Stimulated activated CD8-positive, alpha-beta memory T cell treated with anti-CD3 and anti-CD28 coated beads, Interleukin-15, amount 100 ng/mL, for 4 hours (primary cell): ENCODE results near the gene TRIM74.
"Not testable (repeated sequence)": the region's sequence is repeated elsewhere in the genome, so short reads cannot be mapped to it uniquely, and the experiment has no call there.

ENCODE experiments used
- DNase-seq, 2 donors: peaks; one replicate each; pipeline ENCODE4 v3.0.0-alpha.2; 2020; ENCODE audit warnings: low read depth in 2 of 2

Gene TRIM74

DNA sequence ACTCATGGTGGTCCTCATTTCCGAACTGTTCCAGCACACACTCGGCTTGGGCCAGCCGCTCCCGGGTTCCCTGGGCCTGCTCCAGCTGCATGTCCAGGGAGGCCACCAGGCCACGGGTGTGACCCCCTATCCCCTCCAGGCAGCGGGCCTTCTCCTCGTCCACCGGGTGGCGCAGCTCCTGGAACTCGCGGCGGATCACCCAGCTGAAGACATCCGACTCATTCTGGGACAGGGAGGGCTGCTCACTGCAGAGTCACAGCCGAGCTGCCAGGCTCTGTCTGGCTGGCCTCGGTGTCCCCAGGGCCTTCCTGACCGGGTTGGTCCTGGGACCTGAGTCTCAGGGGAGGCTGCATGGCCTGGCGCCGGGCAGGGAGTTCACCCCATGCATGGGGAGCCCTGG, 9.2 kb downstream of the TRIM74 start:
- DNase-seq = not testable (repeated sequence)

DNA sequence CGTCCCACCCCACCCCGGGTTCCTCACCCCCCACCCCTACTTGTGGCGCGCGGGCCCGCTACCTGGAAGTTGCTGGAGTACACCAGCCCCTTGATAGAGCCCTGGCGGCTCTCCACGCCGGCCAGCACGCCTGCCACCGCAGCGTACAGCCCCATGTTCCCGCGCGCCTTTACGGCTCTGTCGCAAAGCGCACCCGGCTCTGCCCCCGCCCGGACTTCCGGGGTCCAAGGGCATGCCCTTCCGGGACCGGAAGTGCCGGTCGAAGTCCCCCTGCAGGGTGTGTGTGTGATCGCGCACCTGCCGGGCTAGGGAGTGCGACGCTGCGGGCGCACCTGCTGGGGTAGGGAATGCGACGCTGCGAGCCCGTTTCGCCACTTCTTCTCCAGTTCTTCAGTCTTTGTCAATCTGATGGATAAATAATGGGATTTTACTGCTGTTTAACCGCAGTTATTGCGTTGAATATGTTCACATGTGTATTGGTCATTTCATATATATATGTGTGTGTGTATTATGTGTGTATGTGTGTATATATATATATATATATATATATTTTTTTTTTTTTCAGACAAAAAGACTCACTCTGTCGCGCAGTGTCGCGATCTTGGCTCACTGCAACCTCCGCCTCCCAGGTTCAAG, 14.6 kb downstream of the TRIM74 start:
- DNase-seq = not testable (repeated sequence)

DNA sequence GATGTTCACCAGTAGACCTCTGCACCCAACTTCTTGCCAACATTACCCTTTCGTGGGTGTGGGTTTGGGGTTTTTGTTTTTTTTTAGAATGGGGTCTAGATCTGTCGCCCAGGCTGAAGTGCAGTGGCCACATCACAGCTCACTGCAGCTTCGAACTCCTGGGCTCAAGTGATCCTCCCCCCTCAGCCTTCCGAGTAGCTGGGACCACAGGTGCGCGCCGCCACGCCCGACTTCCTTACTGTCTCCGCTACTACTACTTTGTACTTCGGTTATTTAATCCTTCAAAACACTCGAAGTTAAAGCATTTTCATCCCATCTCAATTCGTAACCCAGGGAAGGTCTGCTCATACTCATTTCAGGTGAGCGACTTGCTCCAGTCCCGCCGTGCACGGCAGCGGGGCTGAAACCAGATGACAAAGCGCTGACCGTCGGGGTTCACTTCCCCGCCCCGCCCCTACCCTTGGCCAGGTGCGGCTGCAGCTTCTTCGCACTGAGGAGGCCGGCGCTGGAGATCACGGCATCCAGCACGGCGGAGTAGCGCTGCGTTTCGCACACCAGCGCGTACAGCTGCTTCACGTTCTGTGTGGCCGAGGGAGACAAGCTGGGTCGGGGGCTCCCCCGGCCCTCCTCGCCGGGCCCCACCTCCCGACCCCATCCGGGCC, 15.2 kb downstream of the TRIM74 start:
- not testable (repeated sequence) for DNase-seq

DNA sequence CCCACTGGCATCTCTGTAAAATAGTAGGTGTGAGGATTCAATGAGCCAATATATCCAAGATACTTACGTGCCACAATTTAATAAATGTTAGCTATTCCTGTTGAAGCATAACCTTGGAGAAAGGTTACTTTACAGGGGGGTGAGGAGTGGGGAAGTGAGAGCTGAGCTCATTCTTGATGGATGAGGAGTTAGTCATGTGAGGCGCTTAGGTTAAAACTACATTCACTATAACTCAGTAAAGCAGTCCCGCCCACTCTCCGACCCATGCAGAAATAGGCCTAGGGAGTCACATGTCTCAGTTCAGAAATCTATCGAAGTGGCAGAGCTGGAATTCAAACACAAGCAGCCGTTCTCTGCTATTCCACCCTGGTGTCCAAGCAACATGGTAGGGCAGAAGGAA, 18.8 kb downstream of the TRIM74 start:
- not testable (repeated sequence) for DNase-seq

DNA sequence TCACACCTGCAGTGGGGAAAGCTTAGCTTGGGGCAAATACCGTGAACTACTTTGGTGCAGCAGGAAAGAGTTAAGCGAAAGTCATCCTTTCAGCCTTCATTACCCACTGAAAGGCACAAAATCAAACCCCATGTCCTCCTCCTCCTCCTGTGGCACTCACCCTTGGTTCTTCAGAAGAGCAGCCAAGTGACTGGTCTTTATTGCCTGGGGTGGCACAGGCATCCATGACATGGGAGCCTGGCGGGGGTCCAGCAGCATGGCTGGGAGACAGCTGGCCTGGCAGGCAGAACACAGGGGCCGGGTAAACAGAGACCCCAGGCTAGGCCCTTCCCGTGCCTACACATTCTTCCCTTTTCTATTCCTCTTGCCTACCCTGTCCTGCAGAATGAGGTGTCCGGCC, 19.6 kb downstream of the TRIM74 start:
- DNase-seq = not testable (repeated sequence)

DNA sequence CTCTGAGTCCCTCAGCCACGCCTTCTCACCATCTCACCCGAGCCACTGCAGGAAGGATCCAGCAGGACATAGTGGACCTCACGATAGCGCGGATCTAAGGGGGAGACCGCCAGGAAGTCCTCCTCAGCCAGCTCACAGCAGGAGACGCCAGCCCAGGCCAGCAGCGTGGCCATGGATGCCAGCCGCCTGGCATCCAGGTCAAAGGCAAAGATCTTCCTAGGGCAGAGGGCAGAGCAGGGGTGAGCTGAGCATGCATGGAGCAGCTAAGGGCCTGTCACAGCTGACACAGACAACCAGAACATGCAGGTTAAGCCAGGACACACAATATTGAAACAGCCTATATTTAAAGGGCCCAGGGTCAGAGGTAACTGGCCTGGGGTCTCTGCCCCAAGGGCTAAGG, 20.0 kb downstream of the TRIM74 start:
- DNase-seq = not testable (repeated sequence)

DNA sequence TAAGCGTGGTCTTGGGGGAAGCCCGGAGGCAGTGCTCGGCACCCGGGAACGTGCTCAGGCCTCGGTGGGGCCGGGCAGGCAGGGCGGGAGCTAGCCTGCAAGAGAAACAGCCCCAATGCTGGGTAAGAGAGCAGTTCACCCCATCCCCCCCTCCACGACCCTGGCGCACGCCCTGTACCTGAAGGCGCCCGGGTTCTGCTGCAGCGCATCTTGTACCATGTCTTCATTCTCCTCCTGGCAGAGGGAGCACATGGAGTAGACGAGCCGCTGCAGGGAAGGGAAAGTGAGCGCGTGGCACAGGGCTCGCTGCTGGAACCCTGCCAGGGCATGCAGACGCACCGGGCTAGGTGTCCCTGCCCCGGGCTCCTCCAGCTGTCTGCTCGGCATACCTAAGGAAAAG, 20.6 kb downstream of the TRIM74 start:
- not testable (repeated sequence) for DNase-seq

DNA sequence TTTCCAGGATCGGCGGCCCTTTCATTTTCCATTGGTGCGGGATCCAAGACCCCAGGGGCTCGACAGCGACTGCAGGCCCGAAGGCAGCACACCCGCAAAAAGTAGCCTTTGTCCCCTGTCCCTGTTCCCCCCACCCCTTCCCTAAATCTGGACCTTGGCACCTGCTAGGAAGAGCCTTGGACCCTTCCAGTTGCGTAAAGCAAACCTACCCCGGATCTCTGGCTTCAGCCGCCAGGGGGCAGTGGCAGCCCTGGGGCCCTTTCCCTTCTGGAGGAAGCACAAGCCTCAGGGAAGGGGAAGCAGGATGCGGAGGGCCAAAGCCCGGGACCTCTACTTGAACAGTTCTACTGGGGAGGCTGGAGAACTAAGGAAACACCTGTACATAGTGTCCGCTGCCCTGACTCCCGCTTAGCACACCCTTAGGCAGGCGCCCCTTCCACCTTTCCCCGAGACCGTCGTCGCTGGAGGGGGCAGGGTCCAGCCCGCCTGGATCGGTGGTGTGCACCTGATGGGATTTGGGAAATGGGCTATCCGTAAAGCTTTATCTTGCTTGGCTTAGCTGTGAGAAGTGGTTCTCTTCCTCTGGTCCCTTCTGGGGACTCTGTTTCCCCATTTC, 23.0 kb downstream of the TRIM74 start:
- DNase-seq = not testable (repeated sequence)

DNA sequence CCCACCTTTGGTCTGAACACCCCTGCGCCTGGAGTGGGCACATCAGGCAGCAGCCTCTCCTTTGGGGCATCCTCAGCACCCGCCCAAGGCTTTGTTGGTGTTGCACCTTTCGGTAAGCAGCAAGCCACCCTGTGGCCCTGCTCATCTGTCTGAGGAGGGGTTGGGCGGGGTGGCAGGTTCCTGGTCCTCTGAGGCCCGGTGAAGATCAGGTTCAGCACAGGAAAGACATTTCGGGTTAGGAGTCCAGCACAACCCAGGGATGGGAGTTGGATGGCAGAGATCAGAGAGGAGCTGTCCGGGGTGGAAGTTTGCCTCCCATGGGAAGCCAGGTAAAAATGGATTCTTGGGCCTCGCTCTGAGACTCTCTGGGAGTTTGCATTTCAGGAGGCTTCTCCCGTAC, 23.7 kb downstream of the TRIM74 start:
- DNase-seq = not testable (repeated sequence)

DNA sequence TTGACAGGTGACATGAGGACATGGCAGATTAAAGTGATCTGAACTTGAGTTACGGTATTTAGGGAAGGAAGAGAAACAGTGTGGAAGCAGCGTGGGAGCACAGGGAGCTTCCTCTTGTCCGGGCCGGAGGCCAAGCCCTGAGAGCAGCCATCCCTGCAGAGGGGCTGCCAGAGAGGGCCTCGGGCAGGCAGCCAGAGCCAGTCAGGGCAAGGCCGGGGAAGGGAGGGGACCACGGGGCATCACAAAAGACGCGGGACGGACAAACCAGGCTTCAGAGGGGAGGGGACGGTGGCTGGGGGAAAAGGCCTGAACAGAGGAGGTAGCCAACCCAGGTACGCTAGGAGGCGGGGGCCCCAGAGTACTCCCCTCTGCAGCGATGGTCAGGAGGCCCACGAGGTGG, 24.3 kb downstream of the TRIM74 start:
- not testable (repeated sequence) for DNase-seq

DNA sequence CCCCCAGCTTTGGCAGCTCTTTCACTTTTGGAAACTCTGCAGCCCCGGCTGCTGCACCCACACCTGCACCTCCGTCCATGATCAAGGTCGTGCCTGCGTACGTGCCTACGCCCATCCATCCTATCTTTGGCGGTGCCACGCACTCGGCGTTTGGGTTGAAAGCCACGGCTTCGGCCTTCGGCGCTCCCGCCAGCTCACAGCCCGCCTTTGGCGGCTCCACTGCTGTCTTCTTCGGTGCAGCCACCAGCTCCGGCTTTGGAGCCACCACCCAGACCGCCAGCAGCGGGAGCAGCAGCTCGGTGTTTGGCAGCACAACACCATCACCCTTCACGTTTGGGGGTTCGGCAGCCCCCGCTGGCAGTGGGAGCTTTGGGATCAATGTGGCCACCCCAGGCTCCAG, 26.3 kb downstream of the TRIM74 start:
- DNase-seq = not testable (repeated sequence)

DNA sequence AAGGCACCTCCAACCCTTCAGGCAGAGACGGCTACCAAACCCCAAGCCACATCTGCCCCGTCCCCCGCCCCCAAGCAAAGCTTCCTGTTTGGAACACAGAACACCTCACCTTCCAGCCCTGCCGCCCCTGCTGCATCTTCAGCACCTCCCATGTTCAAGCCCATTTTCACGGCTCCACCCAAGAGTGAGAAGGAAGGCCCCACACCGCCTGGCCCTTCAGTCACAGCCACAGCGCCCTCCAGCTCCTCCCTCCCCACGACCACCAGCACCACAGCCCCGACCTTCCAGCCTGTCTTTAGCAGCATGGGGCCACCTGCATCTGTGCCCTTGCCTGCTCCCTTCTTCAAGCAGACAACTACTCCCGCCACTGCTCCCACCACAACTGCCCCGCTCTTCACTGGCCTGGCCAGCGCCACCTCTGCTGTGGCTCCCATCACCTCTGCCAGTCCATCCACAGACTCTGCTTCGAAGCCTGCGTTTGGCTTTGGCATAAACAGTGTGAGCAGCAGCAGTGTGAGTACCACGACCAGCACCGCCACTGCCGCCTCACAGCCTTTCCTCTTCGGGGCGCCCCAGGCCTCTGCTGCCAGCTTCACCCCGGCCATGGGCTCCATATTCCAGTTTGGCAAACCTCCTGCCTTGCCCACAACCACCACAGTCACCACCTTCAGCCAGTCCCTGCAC, 27.1 kb downstream of the TRIM74 start:
- not testable (repeated sequence) for DNase-seq

DNA sequence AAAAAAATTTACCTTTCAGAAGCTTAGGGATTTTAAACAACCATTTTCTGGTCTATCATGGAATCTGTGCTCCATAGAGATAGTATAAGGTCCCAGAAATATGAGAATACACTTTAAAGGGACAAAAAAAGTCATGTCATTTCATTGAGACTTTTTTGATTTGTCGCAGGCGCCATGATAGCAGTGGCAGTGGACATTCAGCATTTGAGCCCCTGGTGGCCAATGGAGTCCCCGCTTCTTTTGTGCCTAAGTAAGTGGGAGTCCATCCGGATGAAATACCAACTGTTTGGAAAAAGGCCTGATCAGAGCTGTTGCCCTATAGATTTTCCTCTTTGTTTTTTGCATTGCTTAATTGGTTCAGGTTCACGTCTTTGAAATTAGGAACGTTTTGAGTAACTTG, 41.0 kb downstream of the TRIM74 start:
- not testable (repeated sequence) for DNase-seq

DNA sequence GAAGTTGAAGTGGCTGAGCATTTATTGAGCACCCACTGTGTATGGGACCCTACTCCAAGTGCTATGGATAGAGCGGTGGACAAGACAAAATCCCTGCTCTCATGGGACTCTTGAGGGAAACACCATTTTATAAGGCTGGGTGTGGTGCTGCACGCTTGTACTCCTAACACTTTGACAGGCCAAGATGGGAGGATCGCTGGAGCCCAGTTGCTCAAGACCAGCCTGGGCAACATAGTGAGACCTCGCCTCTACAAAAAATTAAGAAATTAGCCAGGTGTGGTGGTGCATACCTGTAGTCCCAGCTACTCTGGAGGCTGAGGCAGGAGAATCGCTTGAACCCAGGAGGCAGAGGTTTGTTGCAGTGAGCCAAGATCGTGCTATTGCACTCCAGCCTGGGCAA, 41.5 kb downstream of the TRIM74 start:
- DNase-seq = not testable (repeated sequence)

DNA sequence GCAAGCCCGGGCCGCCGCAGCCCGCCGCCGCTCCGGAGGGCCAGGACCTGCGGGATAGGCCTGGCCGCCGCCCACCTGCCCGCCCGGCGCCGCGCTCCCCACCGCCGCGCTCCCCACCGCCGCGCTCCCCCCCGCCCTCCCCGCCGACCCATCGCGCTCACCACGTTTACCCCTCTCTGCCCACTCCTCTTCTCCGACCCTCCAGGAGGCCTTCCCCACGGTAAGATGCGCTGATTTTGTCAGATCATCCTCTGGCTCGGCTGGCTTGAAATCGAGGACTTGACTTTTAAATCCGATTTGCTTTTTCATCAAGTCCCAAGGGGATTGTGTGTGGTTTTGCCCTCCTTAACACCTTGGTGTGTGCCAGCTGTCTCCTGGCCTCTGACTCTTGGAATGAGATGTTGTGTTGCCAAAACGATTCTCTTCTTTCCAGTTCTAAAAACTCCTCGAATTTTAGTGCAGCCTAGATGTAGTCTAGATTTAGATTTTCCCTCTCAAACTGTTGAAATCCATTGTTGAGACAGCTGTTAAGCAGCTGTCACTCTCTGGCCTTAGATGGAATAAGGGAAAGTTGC, 43.6 kb downstream of the TRIM74 start:
- DNase-seq = no peak

DNA sequence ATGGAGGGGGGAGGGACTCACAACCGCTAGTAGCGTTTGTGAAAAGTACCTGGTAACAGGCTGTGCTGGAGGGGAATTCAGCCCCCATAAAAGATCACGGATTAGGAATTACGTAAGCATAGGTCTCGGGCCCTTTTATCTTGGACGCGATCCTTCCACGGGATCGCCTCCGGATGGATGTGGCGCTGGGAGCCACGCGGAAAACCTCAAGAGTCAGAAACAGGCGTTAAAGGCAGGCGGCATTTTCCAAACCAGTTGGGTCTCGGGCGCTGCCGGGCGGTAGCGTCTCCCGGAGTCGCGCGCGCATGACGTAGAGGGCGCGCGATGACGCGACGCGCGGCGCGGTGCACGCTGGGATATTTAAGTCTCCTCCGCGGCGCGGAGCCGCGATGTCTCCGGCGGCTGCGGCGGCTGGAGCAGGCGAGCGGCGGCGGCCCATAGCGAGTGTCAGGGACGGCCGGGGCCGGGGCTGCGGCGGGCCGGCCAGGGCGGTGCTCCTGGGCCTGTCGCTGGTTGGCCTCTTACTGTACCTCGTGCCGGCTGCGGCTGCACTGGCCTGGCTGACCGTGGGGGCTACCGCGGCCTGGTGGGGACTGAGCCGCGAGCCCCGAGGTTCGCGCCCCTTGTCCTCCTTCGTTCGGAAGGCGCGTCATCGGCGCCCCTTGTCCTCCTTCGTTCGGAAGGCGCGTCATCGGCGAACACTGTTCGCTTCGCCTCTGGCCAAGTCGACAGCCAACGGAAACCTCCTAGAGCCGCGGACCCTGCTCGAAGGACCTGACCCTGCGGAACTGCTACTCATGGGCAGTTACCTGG, 44.3 kb downstream of the TRIM74 start, which contains the start of gene POM121:
POM121 (plus strand) TSS at position 363 of the 813 bp plus-strand sequence; CDS start at position 390, 27 bp downstream.
- peak; percentile 61 to 76 for DNase-seq

DNA sequence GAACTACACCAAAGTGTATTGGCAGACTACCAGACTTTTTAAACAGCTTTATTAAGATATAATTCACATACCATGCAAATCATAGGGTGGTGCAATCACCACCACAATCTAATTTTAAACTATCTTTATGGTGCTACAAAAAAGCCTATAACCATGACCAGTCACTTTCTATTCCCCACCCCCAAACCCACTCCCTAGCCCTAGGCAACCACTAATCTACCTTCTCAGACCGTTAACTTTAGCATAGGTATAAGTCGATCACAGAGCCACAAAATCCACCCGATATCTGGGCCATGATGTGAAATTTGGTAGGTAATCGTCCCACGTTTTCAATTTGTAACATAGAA, 44.9 kb downstream of the TRIM74 start:
- DNase-seq = no peak

DNA sequence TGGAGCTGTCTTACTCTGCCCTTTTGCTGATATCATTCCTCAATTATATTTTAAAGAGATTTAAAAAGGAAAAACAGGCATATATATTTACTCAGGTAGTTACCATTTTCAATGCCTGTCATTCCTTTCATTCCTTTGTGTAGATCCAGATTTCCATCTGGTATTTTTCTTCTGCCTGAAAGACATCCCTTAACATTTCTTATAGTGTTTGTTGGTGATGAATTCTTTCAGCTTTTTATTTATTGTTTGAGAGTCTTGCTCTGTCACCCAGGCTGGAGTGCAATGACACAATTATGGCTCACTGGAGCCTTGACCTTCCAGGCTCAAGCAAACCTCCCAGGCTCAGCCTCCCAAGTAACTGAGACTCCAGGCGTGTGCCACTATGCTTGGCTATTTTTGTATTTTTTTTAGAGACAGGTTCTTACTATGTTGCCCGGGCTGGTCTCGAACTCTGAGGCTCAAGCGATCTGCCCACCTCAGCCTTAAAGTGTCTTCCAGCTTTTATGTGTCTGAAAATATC, 50.0 kb downstream of the TRIM74 start:
- DNase-seq = no peak

DNA sequence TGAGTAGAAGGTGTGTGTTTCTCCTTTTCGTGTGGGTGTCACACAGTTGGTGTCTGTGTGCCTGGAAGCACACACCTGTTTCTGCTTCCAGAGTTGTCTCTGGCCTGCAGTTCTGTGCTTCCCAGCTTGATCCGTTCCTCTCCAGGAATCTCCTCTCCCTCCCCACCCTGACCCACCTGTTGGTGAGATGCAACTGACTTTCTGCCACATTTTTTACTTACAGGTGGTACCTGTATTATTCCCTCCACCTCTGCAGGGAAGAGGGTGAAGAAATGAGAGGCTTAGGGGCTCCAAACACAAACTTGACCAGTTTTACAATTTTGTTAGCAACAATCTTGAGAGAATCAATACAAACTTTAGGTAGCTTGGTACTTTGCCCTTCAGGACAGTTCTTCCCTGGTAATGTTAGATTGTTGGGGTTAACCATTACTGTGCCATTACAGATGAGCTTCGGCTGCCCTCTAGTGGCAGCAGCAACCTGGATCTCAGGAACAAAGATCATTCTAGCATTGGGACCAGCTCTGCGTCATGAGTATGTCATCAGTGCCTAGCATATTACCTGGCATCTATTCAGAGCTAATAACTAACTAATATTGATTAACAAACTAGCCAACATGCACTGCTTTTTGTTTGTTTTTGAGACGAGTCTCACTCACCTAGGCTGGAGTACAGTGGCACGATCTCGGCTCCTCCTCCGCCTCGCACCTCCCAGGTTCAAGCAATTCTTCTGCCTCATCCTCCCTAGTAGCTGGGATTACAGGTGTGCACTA, 54.3 kb downstream of the TRIM74 start:
- not testable (repeated sequence) for DNase-seq

DNA sequence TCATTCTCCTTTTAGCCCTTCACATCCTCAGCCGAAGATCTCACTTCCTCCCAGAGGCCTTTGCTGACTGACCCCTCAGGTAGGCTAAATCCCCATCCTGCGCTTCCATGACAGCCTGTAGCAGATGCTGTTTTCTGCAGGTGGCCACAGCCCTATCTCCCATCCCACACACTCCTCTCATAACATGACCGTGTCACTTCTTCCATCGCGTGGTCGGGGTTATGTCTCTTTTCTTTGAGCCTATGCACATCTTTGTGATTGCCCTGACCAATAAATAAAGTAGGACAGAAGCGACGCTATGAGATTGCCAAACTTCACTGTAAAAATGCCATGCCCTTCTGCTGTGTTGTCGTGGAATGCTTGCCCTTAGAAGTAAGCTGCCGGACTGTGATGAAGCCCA, 55.5 kb downstream of the TRIM74 start:
- DNase-seq = not testable (repeated sequence)
